Smooth muscle cell (in vitro differentiated cells): ENCODE results near the gene JUNB. TPM values are rescaled to one million over a fixed set of nuclear protein-coding genes. Genes with fewer than 3 reads are reported as not detected.

Source experiments
- DNase-seq: peaks from one replicate; lab custom pipeline; 2025; ENCODE audit not compliant: unreplicated experiment; lab: John Stamatoyannopoulos, UW
- H2AFZ ChIP-seq: fragments of 200-600 bp; sonication (generic); 2 replicates; pipeline ENCODE4 v1.6.0; 2016; ENCODE audit warnings: antibody characterized with exemption, low read depth, mild to moderate bottlenecking
- H3F3A ChIP-seq: fragments of 200-600 bp; sonication (generic); 2 replicates; pipeline ENCODE4 v1.6.0; 2017; ENCODE audit warnings: antibody characterized with exemption, low read depth
- H3K27ac ChIP-seq: fragments of 200-600 bp; sonication (generic); 2 replicates; pipeline ENCODE4 v1.5.1; 2016; ENCODE audit warnings: low read depth, mild to moderate bottlenecking
- H3K27me3 ChIP-seq: fragments of 200-600 bp; sonication (generic); 2 replicates; pipeline ENCODE4 v1.6.1; 2016; ENCODE audit warnings: low read depth, mild to moderate bottlenecking
- H3K36me3 ChIP-seq: fragments of 200-600 bp; sonication (generic); 2 replicates; pipeline ENCODE4 v1.5.1; 2016; ENCODE audit warnings: low read depth
- H3K4me1 ChIP-seq: fragments of 200-600 bp; sonication (generic); 2 replicates; pipeline ENCODE4 v1.5.1; 2016; ENCODE audit warnings: low read depth
- H3K4me2 ChIP-seq: fragments of 200-600 bp; sonication (generic); 2 replicates; pipeline ENCODE4 v1.6.0; 2016; ENCODE audit warnings: mild to moderate bottlenecking
- H3K4me3 ChIP-seq: fragments of 200-600 bp; sonication (generic); 2 replicates; pipeline ENCODE4 v1.5.1; 2016; ENCODE audit warnings: mild to moderate bottlenecking
- H3K79me2 ChIP-seq: fragments of 200-600 bp; sonication (generic); 2 replicates; pipeline ENCODE4 v1.6.0; 2016; ENCODE audit warnings: low read depth, mild to moderate bottlenecking
- H3K9ac ChIP-seq: fragments of 200-600 bp; sonication (generic); 2 replicates; pipeline ENCODE4 v1.6.0; 2016; ENCODE audit warnings: low read depth
- H3K9me3 ChIP-seq: fragments of 200-600 bp; sonication (generic); replicated peaks from 2 replicates; pipeline ENCODE4 v1.5.1; 2016; ENCODE audit warnings: low read depth
- H4K20me1 ChIP-seq: fragments of 200-600 bp; sonication (generic); 2 replicates; pipeline ENCODE4 v1.6.0; 2016; ENCODE audit warnings: low read depth
- WGBS: methylation state at CpG from one replicate; pipeline ENCODE4 v1.1.7; 2016; ENCODE audit warnings: low lambda C conversion rate; 5-methylcytosine and 5-hydroxymethylcytosine counted together
- polyA plus RNA-seq: library from polyadenylated mRNA; unstranded; fragments of >200 nt; fragmentation: Nextera tagmentation; extraction: Ambion mirVana; gene quantifications from 2 replicates; pipeline ENCODE4 v1.2.1, GENCODE V29; 2016
- total RNA-seq: library from RNA; depleted of rRNA; stranded (reverse); fragments of >200 nt; gene quantifications from 2 replicates; pipeline ENCODE4 v1.2.3, GENCODE V29; 2014
- TF ChIP-seq, protein P1 (sequence below): fragments of 200-600 bp; sonication (generic); IDR thresholded peaks from 2 replicates; pipeline ENCODE4 v1.5.1; 2017; ENCODE audit warnings: borderline replicate concordance, mild to moderate bottlenecking, antibody characterized with exemption; ENCODE audit not compliant: insufficient read depth, poor library complexity, severe bottlenecking

JUNB gene
- total and polyA plus RNA-seq, 2 experiments from 2014 or later: 687 to 1,575 TPM

DNA sequence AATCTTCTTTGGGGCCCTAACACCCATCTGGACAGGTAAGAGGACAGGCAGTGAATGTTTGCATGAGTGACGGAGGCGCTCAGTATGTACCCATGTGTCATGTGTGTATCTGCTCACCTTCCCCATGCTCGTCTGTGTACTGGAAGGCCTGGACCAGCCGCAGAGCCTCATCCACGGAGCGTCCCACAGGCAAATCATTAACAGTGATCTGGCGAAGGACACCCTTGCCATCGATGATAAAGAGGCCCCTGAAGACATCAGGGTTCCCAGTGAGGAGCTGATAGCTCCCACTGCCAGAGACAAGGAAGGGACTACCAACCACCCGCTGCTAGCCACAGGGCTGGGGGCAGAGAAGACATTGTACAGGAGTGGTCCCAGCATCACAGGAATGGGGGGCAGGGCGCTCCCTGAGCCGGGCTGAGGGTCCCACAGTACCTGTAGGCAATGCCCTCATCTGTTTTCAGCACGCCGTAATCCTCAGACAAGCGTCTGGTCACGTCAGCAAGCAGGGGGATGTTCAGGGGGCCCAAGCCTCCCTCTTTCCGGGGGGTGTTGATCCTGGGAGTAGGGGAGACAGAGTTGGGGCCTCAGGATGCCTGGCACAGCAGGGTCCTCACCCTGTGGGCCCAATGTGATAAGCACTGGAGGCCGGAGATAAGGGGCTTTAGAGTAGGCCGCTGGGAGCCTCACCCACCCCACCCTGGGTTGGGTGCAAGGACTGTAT is 8.6 kb downstream of the JUNB start:
- Histone ChIP-seq H4K20me1 (peaks cover 6% of the 10 kb centered on the region), H3K9ac (no peak overlapping the region), H3K27ac (no peak overlapping the region), H3K4me1 (peaks cover 11% of the 10 kb centered on the region), H3K4me2 (peak overlapping the region; percentile 100), H3K9me3 (no peaks in the 10 kb centered on the region), H3K36me3 (no peaks in the 10 kb centered on the region), H3K27me3 (no peaks in the 10 kb centered on the region), H3K4me3 (peak overlapping the region; percentile 88), H2AFZ (no peak overlapping the region), H3K79me2 (peaks cover 5% of the 10 kb centered on the region), H3F3A (peaks cover 9% of the 10 kb centered on the region)
- DNase-seq: no peak
- WGBS: 98% methylated on average over 18 of the region's 18 CpGs
- TF ChIP-seq, protein P1, sequence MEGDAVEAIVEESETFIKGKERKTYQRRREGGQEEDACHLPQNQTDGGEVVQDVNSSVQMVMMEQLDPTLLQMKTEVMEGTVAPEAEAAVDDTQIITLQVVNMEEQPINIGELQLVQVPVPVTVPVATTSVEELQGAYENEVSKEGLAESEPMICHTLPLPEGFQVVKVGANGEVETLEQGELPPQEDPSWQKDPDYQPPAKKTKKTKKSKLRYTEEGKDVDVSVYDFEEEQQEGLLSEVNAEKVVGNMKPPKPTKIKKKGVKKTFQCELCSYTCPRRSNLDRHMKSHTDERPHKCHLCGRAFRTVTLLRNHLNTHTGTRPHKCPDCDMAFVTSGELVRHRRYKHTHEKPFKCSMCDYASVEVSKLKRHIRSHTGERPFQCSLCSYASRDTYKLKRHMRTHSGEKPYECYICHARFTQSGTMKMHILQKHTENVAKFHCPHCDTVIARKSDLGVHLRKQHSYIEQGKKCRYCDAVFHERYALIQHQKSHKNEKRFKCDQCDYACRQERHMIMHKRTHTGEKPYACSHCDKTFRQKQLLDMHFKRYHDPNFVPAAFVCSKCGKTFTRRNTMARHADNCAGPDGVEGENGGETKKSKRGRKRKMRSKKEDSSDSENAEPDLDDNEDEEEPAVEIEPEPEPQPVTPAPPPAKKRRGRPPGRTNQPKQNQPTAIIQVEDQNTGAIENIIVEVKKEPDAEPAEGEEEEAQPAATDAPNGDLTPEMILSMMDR: no peak

DNA sequence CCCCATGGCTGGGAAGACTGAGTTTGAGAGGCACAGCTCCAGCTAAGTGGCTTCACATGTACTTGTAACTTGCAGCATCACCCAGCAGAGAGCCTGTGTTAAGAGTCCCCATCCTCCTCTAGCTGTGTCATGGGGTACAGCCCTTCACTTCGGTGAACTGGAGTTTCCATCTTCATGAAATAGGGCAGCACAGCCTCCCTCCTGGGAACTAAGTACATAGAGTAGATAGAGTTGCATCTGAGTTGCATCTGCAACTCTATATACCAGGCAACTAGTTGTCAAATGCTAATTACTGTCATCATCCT is 9.1 kb downstream of the JUNB start:
- DNase-seq: no peak
- peaks cover 6% of the 10 kb centered on the region for H4K20me1 ChIP-seq
- H3F3A ChIP-seq: peaks cover 9% of the 10 kb centered on the region
- H3K4me1 ChIP-seq: peaks cover 11% of the 10 kb centered on the region
- 87% methylated on average over 1 of the region's 1 CpG for WGBS
- H3K4me3 ChIP-seq: peak overlapping the region; percentile 88
- no peaks in the 10 kb centered on the region for H3K36me3 ChIP-seq
- no peak overlapping the region for H3K9ac ChIP-seq
- H2AFZ ChIP-seq: no peak overlapping the region
- peaks cover 5% of the 10 kb centered on the region for H3K79me2 ChIP-seq
- no peak overlapping the region for H3K27ac ChIP-seq
- no peaks in the 10 kb centered on the region for H3K27me3 ChIP-seq
- H3K4me2 ChIP-seq: peak overlapping the region; percentile 100
- H3K9me3 ChIP-seq: no peaks in the 10 kb centered on the region
- TF ChIP-seq, protein P1: no peak

DNA sequence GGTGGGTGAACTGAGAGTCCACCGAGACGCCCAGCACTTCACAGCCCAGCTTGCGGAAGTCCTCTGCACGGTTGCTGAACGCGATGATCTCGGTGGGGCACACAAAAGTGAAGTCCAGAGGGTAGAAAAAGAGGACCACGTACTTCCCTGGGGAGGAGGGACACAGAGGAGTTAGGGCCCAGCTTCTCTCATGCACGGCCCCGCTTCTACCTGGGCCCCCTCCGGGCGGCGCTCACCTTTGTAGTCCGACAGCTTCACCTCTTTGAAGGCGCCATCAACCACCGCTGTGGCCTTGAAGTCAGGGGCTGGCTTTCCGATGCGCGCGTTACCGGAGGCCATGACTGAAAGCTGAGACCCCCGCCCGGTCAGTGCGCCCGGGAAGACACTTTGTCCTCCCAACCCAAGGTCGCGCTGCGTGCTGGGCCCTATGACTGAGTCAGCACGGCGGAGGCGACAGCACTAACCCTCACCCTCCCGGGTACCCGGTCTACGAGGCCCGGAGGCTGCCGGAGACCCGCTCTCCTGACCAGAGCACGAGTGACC is 9.7 kb downstream of the JUNB start:
- H3K4me1 ChIP-seq: peaks cover 11% of the 10 kb centered on the region

More for the DNA sequence above, 9.7 kb downstream of the JUNB start:
- Histone ChIP-seq H3K36me3 (no peaks in the 10 kb centered on the region), H3K27me3 (no peaks in the 10 kb centered on the region), H3K9ac (peak overlapping the region; percentile 74), H3K4me2 (peak overlapping the region; percentile 100), H4K20me1 (peaks cover 6% of the 10 kb centered on the region), H3K4me3 (peak overlapping the region; percentile 88), H3K9me3 (no peaks in the 10 kb centered on the region), H3K79me2 (peaks cover 5% of the 10 kb centered on the region), H3F3A (peaks cover 9% of the 10 kb centered on the region), H3K27ac (no peak overlapping the region), H2AFZ (peak overlapping the region; percentile 66)
- no peak for DNase-seq
- 9% methylated on average over 38 of the region's 38 CpGs for WGBS
- TF ChIP-seq, protein P1: no peak
